Measurements from ENCODE around the gene RPH3AL.

The RPH3AL gene

DNA sequence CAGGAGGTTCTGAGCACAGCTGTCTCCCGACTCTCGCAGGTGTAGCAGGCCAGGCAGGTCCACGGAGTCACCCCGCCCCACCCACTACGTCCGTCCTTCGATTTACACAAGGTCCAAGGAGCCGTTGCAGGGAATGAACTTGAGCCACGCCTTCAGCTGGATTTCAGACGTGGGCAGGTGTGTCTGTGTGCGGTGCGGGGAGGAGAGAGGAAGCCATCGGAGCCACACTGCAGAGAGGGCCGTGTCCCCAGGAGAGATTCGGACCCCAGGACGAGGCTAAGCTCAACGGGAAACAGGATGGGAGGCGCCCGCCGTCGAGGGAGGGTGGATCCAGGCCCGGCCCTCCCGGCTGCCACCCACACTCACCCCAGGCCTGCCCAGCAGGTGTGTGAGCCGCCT lies 50.3 kb downstream of the RPH3AL start:
- DNase-seq (ENCODE audit: low read depth) = no peak

DNA sequence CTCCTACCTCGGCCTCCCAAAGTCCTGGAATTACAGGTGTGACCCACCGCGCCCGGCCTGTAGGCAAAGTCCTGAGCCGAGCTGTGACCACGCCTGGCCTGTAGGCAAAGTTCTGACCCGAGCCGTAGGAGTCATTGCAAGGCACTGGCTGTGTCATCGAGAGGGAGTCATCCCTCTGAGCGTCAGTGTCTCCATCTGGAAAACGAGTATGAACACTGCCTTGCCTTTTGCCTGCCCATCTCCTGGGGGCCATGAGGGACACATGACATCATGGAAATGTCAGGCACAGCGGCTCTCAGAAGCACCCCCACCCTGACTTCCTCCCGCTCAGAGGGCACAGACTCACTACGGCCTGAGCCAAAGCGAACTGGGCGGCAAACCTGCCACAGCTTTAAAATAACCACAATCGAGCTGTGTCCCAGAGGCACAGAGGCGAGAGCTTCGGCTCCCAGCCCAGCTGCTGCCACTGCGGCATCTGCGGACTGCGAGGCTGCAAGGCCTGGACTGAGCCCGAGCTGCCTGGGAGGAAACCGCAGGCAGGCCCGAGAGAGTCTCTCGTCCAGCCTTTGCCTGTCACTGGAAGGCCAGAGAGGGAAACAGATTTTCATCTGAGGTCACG lies 50.8 kb downstream of the RPH3AL start:
- H3K4me3 ChIP-seq (ENCODE audit: low read length) = no peak overlapping the region
- TF ChIP-seq, protein P1, sequence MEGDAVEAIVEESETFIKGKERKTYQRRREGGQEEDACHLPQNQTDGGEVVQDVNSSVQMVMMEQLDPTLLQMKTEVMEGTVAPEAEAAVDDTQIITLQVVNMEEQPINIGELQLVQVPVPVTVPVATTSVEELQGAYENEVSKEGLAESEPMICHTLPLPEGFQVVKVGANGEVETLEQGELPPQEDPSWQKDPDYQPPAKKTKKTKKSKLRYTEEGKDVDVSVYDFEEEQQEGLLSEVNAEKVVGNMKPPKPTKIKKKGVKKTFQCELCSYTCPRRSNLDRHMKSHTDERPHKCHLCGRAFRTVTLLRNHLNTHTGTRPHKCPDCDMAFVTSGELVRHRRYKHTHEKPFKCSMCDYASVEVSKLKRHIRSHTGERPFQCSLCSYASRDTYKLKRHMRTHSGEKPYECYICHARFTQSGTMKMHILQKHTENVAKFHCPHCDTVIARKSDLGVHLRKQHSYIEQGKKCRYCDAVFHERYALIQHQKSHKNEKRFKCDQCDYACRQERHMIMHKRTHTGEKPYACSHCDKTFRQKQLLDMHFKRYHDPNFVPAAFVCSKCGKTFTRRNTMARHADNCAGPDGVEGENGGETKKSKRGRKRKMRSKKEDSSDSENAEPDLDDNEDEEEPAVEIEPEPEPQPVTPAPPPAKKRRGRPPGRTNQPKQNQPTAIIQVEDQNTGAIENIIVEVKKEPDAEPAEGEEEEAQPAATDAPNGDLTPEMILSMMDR (IDR thresholded peaks at IDR 0.05; ENCODE audit: insufficient read depth, low read depth, low read length, missing control alignments) = no peak
- no peak for DNase-seq (ENCODE audit: low read depth)

More for the DNA sequence above, 50.3 kb downstream of the RPH3AL start:
- TF ChIP-seq, protein P1 (IDR thresholded peaks at IDR 0.05; ENCODE audit: insufficient read depth, low read depth, low read length, missing control alignments) = no peak
- no peak overlapping the region for H3K4me3 ChIP-seq (ENCODE audit: low read length)

DNA sequence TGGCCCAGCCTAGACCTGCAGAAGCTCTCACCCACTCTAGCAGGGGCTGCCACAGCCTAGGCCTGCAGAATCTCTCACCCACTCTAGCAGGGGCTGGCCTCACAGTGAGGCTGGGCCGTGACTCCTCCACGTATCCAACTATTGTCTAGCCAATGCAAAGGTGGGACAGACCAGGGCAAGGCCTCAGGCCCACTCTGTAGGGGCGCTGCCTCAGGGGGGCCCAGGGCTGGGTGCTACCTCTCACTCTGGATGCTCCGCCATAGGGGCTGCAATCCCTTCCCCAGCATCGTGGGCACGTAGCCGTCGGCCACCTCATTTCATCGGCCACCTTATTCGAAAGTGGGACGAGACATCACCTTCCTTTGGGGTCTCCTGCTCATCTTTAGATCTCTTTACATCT lies 51.7 kb downstream of the RPH3AL start:
- DNase-seq (ENCODE audit: low read depth) = no peak
- TF ChIP-seq, protein P1 (IDR thresholded peaks at IDR 0.05; ENCODE audit: insufficient read depth, low read depth, low read length, missing control alignments) = no peak
- H3K4me3 ChIP-seq (ENCODE audit: low read length) = no peak overlapping the region

DNA sequence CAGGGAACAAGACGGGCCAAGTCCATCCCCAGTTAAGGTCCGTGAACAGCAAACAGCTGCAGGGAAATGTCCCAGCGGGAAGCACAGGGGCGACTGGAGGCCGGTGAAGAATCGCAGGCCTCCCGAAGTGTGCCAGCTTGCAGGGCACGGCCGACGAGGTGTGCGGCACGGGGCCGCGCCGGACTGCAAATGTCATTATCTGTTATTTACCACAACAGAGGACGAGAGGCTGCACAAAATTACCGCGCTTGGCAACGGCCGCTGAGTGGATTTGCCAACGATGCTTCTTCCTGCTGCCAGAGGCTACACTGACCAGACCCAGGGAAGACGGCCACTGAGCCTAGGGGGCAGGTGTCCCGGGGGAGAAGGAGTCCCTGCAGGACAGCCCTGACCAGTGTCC lies 53.1 kb downstream of the RPH3AL start:
- TF ChIP-seq, protein P1 (IDR thresholded peaks at IDR 0.05; ENCODE audit: insufficient read depth, low read depth, low read length, missing control alignments) = no peak
- no peak for DNase-seq (ENCODE audit: low read depth)
- H3K4me3 ChIP-seq (ENCODE audit: low read length) = no peak overlapping the region

DNA sequence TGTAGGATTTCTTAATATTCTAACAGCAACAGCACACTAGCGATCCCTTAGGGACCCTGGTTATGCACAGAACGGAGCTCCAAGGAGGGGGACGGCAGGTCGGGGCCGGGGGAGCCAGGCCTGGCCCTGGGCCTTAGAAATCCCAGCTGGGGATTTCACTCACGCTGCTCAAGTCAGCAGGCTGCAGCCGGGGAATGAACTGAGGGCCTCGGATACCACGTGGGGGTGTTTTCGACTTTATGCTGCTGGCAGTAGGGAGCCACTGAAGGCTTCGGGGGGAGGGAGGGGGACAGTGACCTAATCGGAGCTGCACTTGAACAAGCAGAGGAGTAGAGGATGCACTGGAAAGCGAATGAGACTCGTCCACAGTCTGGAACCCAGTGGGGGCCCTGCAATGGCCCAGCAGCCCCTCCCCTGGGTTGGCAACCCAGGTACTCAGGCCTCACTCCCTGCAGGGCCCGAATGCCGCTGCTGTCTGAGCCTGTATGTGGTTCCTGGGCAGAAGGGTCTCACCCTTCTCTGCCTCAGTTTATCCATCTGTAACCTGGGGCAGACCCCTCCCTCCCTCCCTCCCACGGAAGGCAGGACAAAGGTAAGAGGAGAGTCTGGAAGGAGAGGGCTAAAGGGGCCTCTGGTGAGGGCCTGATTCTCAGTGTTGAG lies 53.7 kb downstream of the RPH3AL start:
- no peak overlapping the region for H3K4me3 ChIP-seq (ENCODE audit: low read length)
- TF ChIP-seq, protein P1 (IDR thresholded peaks at IDR 0.05; ENCODE audit: insufficient read depth, low read depth, low read length, missing control alignments) = no peak

DNA sequence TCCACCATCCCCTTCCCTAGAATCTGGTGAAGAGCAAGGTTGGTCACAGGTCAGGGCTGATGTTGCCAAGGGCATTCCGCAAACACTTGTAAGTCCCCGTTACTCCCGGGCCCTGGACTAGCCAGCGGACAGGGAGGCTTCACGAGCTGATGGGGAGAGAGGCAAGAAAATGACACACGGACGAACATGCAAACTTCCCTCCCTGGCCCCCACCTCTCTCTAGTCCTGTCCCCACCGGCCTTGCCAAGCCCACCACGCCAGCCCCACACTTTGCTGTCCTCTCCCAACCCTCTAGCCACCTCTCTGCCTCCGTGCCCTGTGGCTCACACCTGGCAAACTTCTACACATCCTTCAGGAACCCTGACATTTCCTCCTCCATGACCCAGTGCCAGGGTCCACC lies 54.8 kb downstream of the RPH3AL start:
- H3K4me3 ChIP-seq (ENCODE audit: low read length) = no peak overlapping the region
- TF ChIP-seq, protein P1 (IDR thresholded peaks at IDR 0.05; ENCODE audit: insufficient read depth, low read depth, low read length, missing control alignments) = no peak
- no peak for DNase-seq (ENCODE audit: low read depth)

More for the DNA sequence above, 53.7 kb downstream of the RPH3AL start:
- DNase-seq (ENCODE audit: low read depth) = no peak

Measured in epithelial cell of esophagus (primary cell).